ENCODE data around the gene PLAGL2.
"Not testable (repeated sequence)": the region's sequence is repeated elsewhere in the genome, so short reads cannot be mapped to it uniquely, and the experiment has no call there.

Gene PLAGL2

GRCh38 chr20:32207626-32208498, at the start of gene PLAGL2, which contains the start of gene POFUT1:
TSS of gene PLAGL2 (minus strand) at chr20:32207743. CDS start at chr20:32202178, 5,565 bp downstream.
TSS of gene POFUT1 (plus strand) at chr20:32207880. CDS start at chr20:32207942, 62 bp downstream.
- peak; percentile 88 for DNase-seq

GRCh38 chr20:32252189-32252588, 44.6 kb upstream of the PLAGL2 start:
- DNase-seq: no peak

GRCh38 chr20:32251470-32251869, 43.9 kb upstream of the PLAGL2 start:
- no peak for DNase-seq

- DNase-seq: peak; percentile 40
Observed at GRCh38 chr20:32249030-32249738, 41.6 kb upstream of the PLAGL2 start.

- no peak for DNase-seq
Observed at GRCh38 chr20:32248043-32248442, 40.5 kb upstream of the PLAGL2 start.

GRCh38 chr20:32246208-32246607, 38.7 kb upstream of the PLAGL2 start:
- not testable (repeated sequence) for DNase-seq

- no peak for DNase-seq
Observed at GRCh38 chr20:32244959-32245358, 37.4 kb upstream of the PLAGL2 start.

GRCh38 chr20:32244150-32244823, 36.7 kb upstream of the PLAGL2 start:
- no peak for DNase-seq

GRCh38 chr20:32241807-32242206, 34.3 kb upstream of the PLAGL2 start:
- no peak for DNase-seq

- DNase-seq: no peak
Observed at GRCh38 chr20:32240205-32240604, 32.7 kb upstream of the PLAGL2 start.

GRCh38 chr20:32238483-32239425, 31.2 kb upstream of the PLAGL2 start:
- DNase-seq: no peak

GRCh38 chr20:32237419-32237818, 29.9 kb upstream of the PLAGL2 start:
- no peak for DNase-seq

- DNase-seq: no peak
Observed at GRCh38 chr20:32236819-32237218, 29.3 kb upstream of the PLAGL2 start.

- no peak for DNase-seq
Observed at GRCh38 chr20:32236048-32236533, 28.5 kb upstream of the PLAGL2 start.

- DNase-seq: no peak
Observed at GRCh38 chr20:32235331-32236047, 27.9 kb upstream of the PLAGL2 start.

- no peak for DNase-seq
Observed at GRCh38 chr20:32234135-32234808, 26.7 kb upstream of the PLAGL2 start.

- DNase-seq: no peak
Observed at GRCh38 chr20:32233286-32233685, 25.7 kb upstream of the PLAGL2 start.

- no peak for DNase-seq
Observed at GRCh38 chr20:32232326-32232886, 24.9 kb upstream of the PLAGL2 start.

GRCh38 chr20:32231847-32232246, 24.3 kb upstream of the PLAGL2 start:
- DNase-seq: peak; percentile 33

- no peak for DNase-seq
Observed at GRCh38 chr20:32231245-32231644, 23.7 kb upstream of the PLAGL2 start.

Measured in CD4-positive, alpha-beta T cell treated with Interleukin-15 for 1 hour (primary cell).